GM18499 (cell line): ENCODE data around the gene ZAP70.

Experiments used
- ATAC-seq: cut with Tn5 transposase; IDR thresholded peaks from one replicate; pipeline ENCODE4 v1.9.1; 2021; ENCODE audit warnings: moderate number of reproducible peaks; ENCODE audit not compliant: insufficient read depth, unreplicated experiment

ZAP70 gene

GRCh38 chr2:97715951-97716694 is 2.7 kb downstream of the ZAP70 start:
- ATAC-seq = no peak

- no peak for ATAC-seq
Measured at GRCh38 chr2:97716695-97717612, 3.6 kb downstream of the ZAP70 start.

- ATAC-seq = no peak
Measured at GRCh38 chr2:97717613-97717995, 4.2 kb downstream of the ZAP70 start.

- ATAC-seq = no peak
Measured at GRCh38 chr2:97718051-97718882, 4.9 kb downstream of the ZAP70 start.

- no peak for ATAC-seq
Measured at GRCh38 chr2:97718942-97719341, 5.6 kb downstream of the ZAP70 start.

- no peak for ATAC-seq
Measured at GRCh38 chr2:97719362-97720155, 6.2 kb downstream of the ZAP70 start.

DNA sequence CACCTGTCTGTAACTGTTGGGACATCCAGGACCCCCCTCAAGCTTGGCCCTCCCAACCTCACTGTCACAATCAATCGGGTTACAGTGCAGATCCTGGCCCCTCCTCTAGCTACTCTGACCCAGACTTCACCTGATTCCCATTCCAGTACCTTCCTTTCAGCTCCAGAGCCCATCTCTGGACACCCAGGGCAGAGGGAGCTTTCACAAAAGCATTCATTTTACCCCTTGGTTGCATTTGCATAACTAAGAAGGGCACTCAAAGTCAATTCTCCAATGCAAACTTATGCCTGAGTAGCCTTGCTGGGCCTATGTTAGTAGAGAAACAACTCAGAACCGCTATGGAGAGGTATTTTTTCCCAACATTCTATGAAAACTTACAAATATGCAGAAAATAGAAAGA is 7.4 kb downstream of the ZAP70 start:
- no peak for ATAC-seq

DNA sequence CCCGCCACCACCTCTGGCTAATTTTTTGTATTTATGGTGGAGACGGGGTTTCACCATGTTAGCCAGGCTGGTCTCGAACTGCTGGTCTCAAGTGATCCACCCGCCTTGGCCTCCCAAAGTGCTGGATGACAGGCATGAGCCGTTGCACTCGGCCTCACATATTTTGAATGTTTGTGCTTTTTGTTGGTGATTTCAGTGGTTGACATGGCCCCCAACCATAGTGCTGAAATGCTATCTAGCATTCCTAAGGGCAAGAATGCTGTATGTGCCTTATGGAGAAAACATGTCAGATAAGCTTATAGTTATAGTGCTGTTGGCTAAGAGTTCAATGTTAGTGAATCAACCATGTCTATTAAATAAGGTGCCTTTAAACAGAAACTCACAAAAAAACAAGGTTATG is 8.9 kb downstream of the ZAP70 start:
- no peak for ATAC-seq

- ATAC-seq = no peak
Measured at GRCh38 chr2:97723156-97724072, 10.0 kb downstream of the ZAP70 start.

GRCh38 chr2:97724073-97724410 is 10.7 kb downstream of the ZAP70 start:
- ATAC-seq = no peak

DNA sequence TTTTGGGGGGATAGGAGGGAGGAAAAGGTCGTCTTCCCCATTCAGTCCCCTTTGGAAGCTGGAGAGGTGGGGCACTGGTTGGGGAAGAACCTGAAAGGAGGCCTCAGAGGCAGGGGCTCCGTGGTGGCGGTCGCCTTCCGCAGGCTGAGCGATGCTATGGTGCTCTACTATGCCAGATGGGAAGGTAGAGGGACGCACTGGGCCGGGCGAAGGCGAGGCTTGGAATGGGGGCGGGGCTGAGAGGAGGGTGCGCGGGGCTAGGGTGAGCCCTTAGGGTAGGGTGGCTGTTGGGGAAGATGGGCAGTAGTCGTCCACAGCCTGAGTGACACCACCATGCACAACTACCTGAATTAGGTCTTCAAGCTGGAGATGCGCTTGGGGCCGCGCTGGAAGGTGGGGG is 11.1 kb downstream of the ZAP70 start:
- no peak for ATAC-seq

GRCh38 chr2:97724946-97725688 is 11.7 kb downstream of the ZAP70 start:
- ATAC-seq = no peak

DNA sequence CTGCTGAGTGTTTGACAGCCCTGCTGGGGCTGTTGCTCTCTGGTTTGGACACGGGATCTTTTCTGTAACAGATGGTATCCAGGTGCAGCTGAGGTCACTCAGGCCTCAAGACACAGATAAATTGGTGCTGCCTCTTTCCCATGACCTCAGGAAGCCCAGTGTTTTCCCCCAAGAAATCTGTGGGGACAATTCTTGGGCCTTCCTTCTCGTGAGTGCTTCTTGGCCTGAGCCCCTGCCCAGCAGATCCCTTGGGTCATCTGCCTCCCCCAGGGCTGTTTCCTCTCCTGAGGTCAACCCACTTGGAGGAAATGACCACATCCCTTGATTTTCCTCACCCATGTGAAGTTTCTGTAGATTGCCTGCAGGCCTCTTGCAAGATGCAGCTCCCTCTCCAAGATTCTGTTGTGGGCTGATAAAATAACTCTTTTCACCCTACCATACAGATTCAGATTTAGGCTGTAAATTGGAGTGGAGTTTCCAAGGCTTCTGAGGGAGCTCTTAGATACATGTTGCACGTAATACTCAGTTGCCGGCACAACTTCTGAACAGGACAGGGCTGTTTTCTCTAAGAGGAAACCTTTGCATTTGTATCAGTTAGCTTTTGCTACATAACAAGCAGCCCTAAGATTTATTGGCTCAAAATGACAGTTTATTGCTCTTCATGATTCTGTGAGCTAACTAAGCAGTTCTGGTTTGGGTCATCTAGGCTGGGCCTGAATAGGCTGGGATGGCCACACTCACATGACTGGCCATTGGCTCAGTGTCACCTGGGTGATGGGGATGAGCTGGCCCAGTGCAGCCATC is 13.1 kb downstream of the ZAP70 start:
- no peak for ATAC-seq

GRCh38 chr2:97727296-97727695 is 13.9 kb downstream of the ZAP70 start:
- no peak for ATAC-seq

- no peak for ATAC-seq
Measured at GRCh38 chr2:97728091-97728731, 14.8 kb downstream of the ZAP70 start.

- no peak for ATAC-seq
Measured at GRCh38 chr2:97730245-97730644, 16.9 kb downstream of the ZAP70 start.
